ENCODE data around the gene PKMYT1.

PKMYT1 gene

GRCh38 chr16:2990891-2991290 is 10.6 kb upstream of the PKMYT1 start:
- TF ChIP-seq CTCF (IDR thresholded peaks at IDR 0.05; ENCODE audit: insufficient read depth, low read length) (no peak), SPI1 (IDR thresholded peaks at IDR 0.05; ENCODE audit: borderline replicate concordance, low read depth) (no peak), POLR2AphosphoS5 (IDR thresholded peaks at IDR 0.05; ENCODE audit: low read depth) (no peak), GABPA (IDR thresholded peaks at IDR 0.05; ENCODE audit: low read depth) (no peak), REST (IDR thresholded peaks at IDR 0.05; ENCODE audit: insufficient replicate concordance, low read depth) (no peak)
- Histone ChIP-seq H3K4me3 (replicated peaks; ENCODE audit: insufficient read depth, low read length) (no peak overlapping the region), H3K27me3 (ENCODE audit: insufficient read depth, poor library complexity, severe bottlenecking) (peaks cover 2% of the 10 kb centered on the region), H3K27ac (replicated peaks) (no peak overlapping the region)
- DNase-seq (ENCODE audit: low read depth in 1 of 2, low spot score in 1 of 2): no peak

- Histone ChIP-seq H3K27ac (replicated peaks) (no peak overlapping the region), H3K4me3 (replicated peaks; ENCODE audit: insufficient read depth, low read length) (no peak overlapping the region), H3K27me3 (ENCODE audit: insufficient read depth, poor library complexity, severe bottlenecking) (peaks cover 2% of the 10 kb centered on the region)
- TF ChIP-seq SPI1 (IDR thresholded peaks at IDR 0.05; ENCODE audit: borderline replicate concordance, low read depth) (no peak), REST (IDR thresholded peaks at IDR 0.05; ENCODE audit: insufficient replicate concordance, low read depth) (no peak)
- DNase-seq (ENCODE audit: low read depth in 1 of 2, low spot score in 1 of 2): no peak
Observed at GRCh38 chr16:2988590-2989099, 8.4 kb upstream of the PKMYT1 start.

GRCh38 chr16:2987833-2988232 is 7.6 kb upstream of the PKMYT1 start:
- Histone ChIP-seq H3K27me3 (ENCODE audit: insufficient read depth, poor library complexity, severe bottlenecking) (peaks cover 2% of the 10 kb centered on the region), H3K4me3 (replicated peaks; ENCODE audit: insufficient read depth, low read length) (no peak overlapping the region), H3K27ac (replicated peaks) (no peak overlapping the region)
- DNase-seq (ENCODE audit: low read depth in 1 of 2, low spot score in 1 of 2): no peak
- no peak for TF ChIP-seq POLR2AphosphoS5 (IDR thresholded peaks at IDR 0.05; ENCODE audit: low read depth)
- TF ChIP-seq CTCF (IDR thresholded peaks at IDR 0.05; ENCODE audit: insufficient read depth, low read length): no peak
- no peak for TF ChIP-seq GABPA (IDR thresholded peaks at IDR 0.05; ENCODE audit: low read depth)
- TF ChIP-seq SPI1 (IDR thresholded peaks at IDR 0.05; ENCODE audit: borderline replicate concordance, low read depth): no peak
- TF ChIP-seq REST (IDR thresholded peaks at IDR 0.05; ENCODE audit: insufficient replicate concordance, low read depth): no peak

Measured in HL-60 (cell line).